ENCODE measurements around the gene PPP6C.
"Not testable (repeated sequence)": the region's sequence is repeated elsewhere in the genome, so short reads cannot be mapped to it uniquely, and the experiment has no call there.

The PPP6C gene

DNA sequence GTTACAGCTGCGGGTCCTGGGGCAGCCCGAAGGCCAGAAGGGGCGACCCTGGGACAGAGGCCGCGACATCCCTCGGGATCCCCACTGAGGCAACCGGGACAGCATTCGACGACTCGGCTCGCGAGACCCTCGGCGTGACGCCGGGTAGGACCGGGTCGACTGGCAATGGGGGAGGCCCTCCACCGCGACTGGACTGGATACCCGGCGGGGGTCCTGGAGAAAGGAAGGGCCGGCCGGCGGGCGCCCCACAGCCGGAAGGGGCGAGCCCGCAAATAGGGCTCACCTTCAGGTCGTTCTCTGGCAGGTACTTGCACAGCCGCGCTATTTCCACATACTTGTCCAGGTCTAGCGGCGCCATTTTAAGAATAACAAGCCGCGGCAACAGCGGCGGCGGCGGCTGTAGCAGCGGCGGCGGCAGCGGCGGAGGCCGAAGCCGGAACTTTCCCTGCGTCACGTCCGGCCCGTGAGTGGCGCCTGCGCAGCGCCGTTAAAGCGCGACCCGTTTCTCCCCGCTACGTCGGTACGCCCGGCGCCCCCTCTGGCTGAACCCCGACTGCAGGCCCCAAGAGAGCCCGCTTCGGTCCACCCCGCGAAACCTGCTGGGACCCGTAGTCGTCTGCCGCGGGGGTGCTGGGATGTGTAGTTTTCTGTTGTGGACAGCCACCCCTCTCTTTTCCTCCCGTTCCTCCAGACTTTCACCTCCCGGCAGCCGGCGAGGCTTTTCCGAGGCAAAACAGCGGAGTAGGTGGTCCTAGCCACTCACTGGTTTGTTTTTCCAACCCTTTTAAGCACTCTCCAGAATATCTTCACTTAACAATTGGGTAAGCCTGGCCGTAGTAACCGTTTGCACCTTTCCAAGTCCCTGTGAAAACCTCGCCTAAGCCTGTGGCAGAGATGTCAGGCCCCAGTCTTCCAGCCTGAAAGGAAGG, at the start of gene PPP6C:
Gene PPP6C, minus strand, starts transcription at position 443 of the 929 bp plus-strand sequence. Its CDS starts 85 bp downstream, at position 358.
- DNase-seq (ENCODE audit: low read depth): peak; percentile 79

DNA sequence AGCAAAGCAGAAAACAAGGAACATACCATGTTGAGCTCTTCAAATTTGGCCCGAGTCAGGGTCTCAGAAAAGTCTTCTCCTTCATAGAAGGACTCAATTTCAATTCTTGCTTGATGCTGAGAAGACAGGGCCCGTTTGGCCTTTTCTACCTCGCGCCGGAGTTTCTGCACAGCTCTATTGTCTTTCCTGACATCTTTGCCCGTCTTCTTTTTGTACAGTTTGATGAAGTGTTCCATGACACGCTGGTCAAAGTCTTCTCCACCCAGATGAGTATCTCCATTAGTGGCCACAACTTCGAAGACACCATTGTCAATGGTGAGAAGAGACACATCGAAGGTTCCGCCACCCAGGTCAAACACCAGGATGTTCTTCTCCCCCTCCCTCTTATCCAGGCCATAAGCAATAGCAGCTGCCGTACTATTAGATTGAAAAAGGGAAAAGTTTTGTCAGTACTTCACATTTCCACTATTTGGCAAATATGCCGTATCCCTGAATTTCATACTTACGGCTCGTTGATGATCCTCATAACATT, 49.4 kb upstream of the PPP6C start:
- DNase-seq (ENCODE audit: low read depth): no peak

DNA sequence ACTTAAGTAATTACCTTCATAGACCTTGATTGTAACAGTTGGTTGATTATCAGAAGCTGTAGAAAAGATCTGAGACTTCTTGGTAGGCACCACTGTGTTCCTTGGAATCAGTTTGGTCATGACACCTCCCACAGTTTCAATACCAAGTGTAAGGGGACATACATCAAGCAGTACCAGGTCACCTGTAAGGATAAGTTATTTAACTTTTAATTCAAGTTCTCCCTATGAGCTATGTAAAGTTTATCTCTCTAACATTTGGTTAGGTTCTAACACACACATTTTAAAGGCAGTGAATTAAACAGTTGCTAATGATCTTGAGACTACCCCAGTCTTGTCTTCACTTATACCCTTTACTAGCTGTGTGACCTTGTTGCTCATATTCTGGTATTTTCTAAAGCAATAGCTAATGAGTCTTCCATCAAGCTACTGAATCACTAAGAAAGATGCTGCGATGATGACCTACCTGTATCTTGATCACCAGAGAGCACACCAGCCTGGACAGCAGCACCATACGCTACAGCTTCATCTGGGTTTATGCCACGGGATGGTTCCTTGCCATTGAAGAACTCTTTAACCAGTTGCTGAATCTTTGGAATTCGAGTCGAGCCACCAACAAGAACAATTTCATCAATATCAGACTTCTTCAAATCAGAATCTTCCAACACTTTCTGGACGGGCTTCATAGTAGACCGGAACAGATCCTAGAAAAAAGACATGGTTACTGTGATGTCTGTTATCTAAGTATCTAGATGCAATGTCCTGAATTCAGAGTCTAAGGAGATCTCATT, 48.7 kb upstream of the PPP6C start:
- no peak for DNase-seq (ENCODE audit: low read depth)

GRCh38 chr9:125236520-125237159, 47.0 kb upstream of the PPP6C start:
- not testable (repeated sequence) for DNase-seq (ENCODE audit: low read depth)

DNA sequence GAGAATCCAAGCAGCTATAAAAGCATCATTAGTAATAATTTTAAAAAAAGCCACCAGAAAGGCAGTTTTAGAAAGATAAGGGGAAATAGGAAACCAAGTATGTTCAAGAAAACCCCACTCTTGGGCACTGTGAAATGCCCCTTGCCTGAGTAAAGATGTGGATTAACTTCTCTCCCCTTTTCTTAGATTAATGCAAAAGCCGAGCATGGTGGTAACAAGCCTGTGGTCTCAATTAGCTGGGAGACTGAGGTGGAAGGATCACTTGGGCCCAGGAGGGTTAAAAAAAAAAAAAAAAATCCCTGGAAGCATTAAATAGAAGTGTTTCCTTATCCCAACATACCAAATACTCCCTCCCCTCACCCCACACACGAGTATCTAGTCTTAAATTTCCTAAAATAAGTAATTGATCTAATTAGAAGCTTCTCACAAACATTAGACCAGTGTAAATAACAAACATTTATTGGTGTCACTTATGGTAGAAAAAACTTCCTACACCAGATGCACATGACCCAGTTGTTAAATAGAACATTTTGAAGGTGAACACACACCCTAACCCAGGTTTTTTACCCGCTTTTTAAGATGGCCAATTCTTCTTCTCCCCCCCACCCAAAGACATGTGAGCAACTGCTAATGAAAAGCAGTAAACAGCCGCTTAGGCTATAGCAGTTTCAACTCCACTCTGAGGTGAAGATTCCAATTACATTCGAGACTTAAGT, 46.4 kb upstream of the PPP6C start:
- DNase-seq (ENCODE audit: low read depth): no peak

DNA sequence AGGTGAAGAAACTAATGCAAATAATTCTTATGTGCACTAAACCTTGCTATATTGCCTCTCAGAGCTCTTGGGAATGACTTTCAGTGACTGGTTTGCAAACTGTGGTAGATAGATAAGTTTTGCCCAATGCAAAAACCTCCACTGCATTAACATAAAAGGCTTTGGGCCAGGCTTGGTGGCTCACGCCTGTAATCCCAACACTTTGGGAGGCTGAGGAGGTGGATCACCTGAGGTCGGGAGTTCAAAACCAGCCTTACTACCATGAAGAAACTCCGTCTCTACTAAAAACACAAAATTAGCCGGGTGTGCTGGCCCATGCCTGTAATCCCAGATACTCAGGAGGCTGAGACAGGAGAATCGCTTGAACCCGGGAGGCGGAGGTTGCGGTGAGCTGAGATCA, 44.5 kb upstream of the PPP6C start:
- DNase-seq (ENCODE audit: low read depth): not testable (repeated sequence)

- peak; percentile 77 for DNase-seq (ENCODE audit: low read depth)
Measured at GRCh38 chr9:125233678-125234077, 44.1 kb upstream of the PPP6C start.

DNA sequence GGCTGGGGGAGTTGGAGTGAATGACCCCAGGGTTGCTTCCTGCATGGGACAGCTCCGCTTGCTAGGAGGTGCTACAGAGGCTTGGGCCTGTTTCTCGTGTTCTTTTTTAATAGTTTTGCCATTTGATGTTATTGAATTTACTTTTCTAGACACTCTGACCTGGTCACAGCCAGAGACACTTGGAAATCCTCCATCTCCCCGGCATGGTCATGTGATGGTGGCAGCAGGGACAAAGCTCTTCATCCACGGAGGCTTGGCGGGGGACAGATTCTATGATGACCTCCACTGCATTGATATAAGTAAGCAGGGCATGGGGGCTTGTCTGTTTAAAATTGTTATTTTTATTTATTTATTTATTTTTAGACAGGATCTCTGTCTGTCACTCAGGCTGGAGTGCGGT, 38.2 kb upstream of the PPP6C start:
- DNase-seq (ENCODE audit: low read depth): no peak

DNA sequence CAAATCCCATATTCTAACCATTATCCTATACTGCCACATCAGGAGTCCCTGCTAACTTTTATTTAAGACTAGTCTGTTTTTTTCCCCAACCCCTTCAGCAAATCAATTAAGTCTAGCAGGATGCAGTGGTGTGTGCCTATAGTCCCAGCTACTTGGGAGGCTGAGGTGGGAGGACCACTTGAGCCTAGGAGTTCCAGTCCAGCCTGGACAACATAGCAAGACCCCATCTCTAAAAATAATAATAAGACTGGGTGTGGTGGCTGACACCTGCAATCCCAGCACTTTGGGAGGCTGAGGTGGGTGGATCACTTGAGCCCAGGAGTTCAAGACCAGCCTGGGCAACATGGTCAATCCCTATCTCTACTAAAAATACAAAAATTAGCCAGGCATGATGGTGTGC, 35.3 kb upstream of the PPP6C start:
- not testable (repeated sequence) for DNase-seq (ENCODE audit: low read depth)

- DNase-seq (ENCODE audit: low read depth): no peak
Measured at GRCh38 chr9:125218621-125219020, 29.0 kb upstream of the PPP6C start.

DNA sequence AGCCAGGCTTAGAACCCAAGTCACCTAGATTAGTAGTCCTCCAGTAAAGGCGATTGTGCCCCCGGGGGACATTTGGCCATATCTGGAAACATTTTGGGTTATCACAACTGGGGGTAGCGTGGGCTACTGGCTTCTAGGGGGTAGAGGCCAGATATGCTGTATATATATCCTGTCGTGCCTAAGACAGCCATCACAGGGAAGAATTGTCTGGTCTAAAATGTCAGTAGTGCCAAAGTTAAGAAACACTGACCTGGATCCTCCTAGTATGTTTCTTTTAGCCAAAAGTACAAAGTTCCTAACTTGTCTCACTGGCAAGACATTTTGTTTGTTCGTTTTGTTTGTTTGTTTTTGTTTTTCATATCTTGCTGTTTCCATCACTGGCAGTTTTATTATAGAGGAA, 24.6 kb upstream of the PPP6C start:
- no peak for DNase-seq (ENCODE audit: low read depth)

DNA sequence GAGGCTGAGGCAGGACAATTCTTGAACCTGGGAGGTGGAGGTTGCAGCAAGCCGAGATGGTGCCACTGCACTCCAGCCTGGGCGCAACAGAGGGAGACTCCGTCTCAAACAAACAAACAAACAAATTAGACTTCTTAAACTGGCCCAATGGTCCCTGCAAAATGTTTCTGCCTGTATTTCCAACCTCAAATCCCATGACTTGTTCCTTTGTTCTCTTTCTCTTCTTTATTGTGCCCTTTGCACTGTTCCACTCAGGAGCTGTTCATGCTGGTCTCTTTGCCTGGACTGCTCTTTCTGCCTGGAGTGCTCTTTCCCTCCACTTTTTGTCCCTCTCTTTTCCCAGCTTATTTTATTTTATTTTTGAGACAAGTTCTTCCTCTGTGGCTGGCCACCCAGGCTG, 14.9 kb upstream of the PPP6C start:
- no peak for DNase-seq (ENCODE audit: low read depth)

GRCh38 chr9:125202846-125203618, 13.4 kb upstream of the PPP6C start:
- no peak for DNase-seq (ENCODE audit: low read depth)

GRCh38 chr9:125200216-125201047, 10.8 kb upstream of the PPP6C start, which contains the start of gene RABEPK:
TSS of gene RABEPK (plus strand) at chr9:125200542. CDS start at chr9:125203014, 2,472 bp downstream.
- peak; percentile 79 for DNase-seq (ENCODE audit: low read depth)

DNA sequence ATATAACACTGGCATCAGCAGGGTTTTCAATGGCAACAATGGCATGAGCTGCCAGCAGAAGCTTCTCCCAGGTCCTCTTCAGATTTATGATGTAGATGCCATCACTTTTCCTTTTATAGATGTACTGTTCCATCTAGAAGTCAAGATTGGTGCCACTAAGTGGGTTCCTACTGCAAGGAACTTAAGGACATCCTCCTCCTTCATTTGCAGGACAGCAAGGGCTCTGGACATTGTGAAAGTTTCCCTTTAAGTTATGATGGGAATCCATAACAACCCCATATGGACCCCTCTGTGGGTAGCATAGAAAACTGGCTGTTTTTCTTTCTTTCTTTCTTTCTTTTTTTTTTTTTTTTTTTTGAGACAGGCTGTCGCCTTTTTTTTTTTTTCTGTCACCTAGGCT, 6.0 kb upstream of the PPP6C start:
- not testable (repeated sequence) for DNase-seq (ENCODE audit: low read depth)

GRCh38 chr9:125194466-125194865, 4.9 kb upstream of the PPP6C start:
- DNase-seq (ENCODE audit: low read depth): not testable (repeated sequence)

DNA sequence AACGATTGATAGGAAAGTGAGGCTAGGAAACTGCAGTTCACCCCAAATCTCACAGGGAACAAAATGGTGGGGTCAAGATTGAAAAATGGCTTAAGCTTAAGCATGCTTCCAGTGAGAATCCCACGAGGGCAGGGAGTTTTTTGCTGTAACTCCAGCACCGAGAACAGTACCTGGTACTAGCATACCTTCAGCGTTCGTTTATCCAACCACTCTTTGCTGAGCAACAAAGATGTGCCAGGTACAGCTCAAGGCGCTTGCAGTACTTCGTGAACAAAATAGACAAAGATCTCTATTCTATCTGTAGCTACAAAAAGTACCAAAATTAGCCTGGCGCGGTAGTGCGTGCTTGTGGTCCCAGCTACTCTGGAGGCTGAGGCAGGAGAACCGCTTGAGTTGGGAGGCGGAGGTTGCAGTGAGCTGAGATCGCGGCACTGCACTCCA, 778 bp upstream of the PPP6C start:
- DNase-seq (ENCODE audit: low read depth): no peak

GRCh38 chr9:125189011-125189360, 617 bp downstream of the PPP6C start:
- no peak for DNase-seq (ENCODE audit: low read depth)

DNA sequence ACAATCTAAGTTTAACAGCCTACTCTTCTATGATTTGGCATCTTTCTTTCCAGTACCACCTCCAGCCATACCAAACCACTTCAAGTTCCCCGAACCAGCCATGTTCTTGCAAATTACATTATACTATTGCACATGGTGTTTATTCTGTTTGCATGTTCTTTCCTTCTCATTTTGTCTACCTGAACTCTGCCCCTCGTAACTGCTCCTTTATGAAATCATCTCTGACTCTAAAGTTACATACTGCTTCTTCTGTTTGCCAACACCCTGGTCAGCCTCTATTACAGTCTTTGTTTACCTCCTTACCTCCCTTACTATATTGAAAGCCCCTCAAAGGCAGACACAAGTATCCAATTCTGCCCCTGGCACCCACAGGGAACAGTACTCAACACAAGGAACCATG, 6.0 kb downstream of the PPP6C start:
- DNase-seq (ENCODE audit: low read depth): no peak

GRCh38 chr9:125183054-125183453, 6.5 kb downstream of the PPP6C start:
- peak; percentile 29 for DNase-seq (ENCODE audit: low read depth)

Measured in HS-27A (cell line).